ENCODE data around the gene ANKRD6.

The ANKRD6 gene

GRCh38 chr6:89530982-89531381, 98.0 kb downstream of the ANKRD6 start:
- H3K4me3 ChIP-seq (ENCODE audit: low read depth, low read length): no peak overlapping the region
- TF ChIP-seq CTCF (conservative IDR thresholded peaks at IDR 0.05; ENCODE audit: low read depth, low read length): no peak
- no peak for DNase-seq (ENCODE audit: low read depth)

GRCh38 chr6:89536231-89536630, 103.3 kb downstream of the ANKRD6 start:
- TF ChIP-seq CTCF (conservative IDR thresholded peaks at IDR 0.05; ENCODE audit: low read depth, low read length): no peak
- no peak overlapping the region for H3K4me3 ChIP-seq (ENCODE audit: low read depth, low read length)
- DNase-seq (ENCODE audit: low read depth): no peak

- H3K4me3 ChIP-seq (ENCODE audit: low read depth, low read length): no peak overlapping the region
- DNase-seq (ENCODE audit: low read depth): no peak
- TF ChIP-seq CTCF (conservative IDR thresholded peaks at IDR 0.05; ENCODE audit: low read depth, low read length): no peak
Measured at GRCh38 chr6:89539779-89540178, 106.8 kb downstream of the ANKRD6 start.

GRCh38 chr6:89542081-89542857, 109.3 kb downstream of the ANKRD6 start:
- TF ChIP-seq CTCF (conservative IDR thresholded peaks at IDR 0.05; ENCODE audit: low read depth, low read length): no peak
- H3K4me3 ChIP-seq (ENCODE audit: low read depth, low read length): no peak overlapping the region
- DNase-seq (ENCODE audit: low read depth): no peak

- no peak for TF ChIP-seq CTCF (conservative IDR thresholded peaks at IDR 0.05; ENCODE audit: low read depth, low read length)
- DNase-seq (ENCODE audit: low read depth): no peak
- H3K4me3 ChIP-seq (ENCODE audit: low read depth, low read length): no peak overlapping the region
Measured at GRCh38 chr6:89542866-89543265, 109.9 kb downstream of the ANKRD6 start.

GRCh38 chr6:89547281-89547680, 114.3 kb downstream of the ANKRD6 start:
- no peak for DNase-seq (ENCODE audit: low read depth)

More at GRCh38 chr6:89547281-89547680, 114.3 kb downstream of the ANKRD6 start:
- no peak for TF ChIP-seq CTCF (conservative IDR thresholded peaks at IDR 0.05; ENCODE audit: low read depth, low read length)
- H3K4me3 ChIP-seq (ENCODE audit: low read depth, low read length): no peak overlapping the region
